ENCODE results near the gene HS6ST3.

GRCh38 chr13:96218475-96218874 is 128.6 kb downstream of the HS6ST3 start:
- TF ChIP-seq POLR2A (IDR thresholded peaks at IDR 0.05; ENCODE audit: low read length), result no peak
- TF ChIP-seq GATA1 (IDR thresholded peaks at IDR 0.05; ENCODE audit: low read depth, low read length), result no peak
